SK-N-MC (cell line): ENCODE results near the gene CACFD1.

Experiments
- EZH2 ChIP-seq: fragments of 200-600 bp; sonication (generic); IDR thresholded peaks from one replicate; pipeline ENCODE4 v1.6.1; 2017; ENCODE audit warnings: antibody characterized with exemption
- FOXP2 ChIP-seq: optimal IDR thresholded peaks from 2 replicates; pipeline ENCODE3; 2011; ENCODE audit warnings: mild to moderate bottlenecking, moderate library complexity; ENCODE audit not compliant: insufficient read depth; ENCODE audit errors: extremely low read length, control extremely low read depth
- POLR2AphosphoS5 ChIP-seq: IDR thresholded peaks from 2 replicates; pipeline ENCODE4 v1.6.1; 2012; ENCODE audit warnings: mild to moderate bottlenecking, low read depth, low read length, borderline replicate concordance

DNA sequence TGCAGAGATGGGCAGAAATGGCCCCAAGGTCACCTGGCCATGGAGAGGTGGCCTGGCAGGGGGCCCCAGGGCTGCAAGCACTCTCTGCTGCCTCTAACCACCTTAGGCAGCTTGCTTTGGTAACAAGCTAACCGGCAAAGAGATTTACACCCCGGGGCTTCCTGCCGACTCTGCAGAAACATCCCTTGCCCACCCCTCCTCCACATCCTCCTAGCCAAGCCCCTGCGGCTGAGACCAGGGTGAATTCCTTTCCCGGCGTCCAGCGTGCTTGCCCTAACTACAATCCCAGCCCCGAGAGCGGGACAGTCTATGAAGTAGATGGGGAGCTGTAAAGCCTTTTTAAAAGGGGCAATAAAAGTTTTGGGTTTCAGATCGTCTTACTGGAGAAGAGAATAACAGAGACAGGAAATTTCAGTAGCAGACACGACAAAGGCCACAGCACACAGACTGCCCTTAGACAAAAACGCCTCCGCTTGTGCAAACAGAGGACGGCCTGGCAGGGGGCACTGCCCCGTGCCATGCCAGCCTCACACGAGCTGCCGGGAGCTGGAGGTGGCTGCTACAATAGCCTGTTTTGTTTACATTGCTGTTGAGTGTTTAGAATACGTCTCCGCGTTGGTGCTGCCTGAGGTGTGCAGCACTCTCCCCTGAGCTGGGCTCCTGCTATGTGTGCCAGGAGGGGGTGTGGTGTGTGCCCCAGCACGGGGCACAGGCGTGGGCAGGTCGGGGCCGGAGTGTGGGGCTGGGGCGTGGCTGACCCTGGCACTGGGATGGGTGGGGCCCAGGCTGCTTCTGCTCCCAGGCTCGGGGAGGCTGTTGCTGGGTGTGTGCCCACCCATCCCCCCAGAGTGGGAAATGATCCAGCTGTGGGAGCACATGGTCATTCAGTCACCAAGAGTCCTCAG, 49.7 kb downstream of the CACFD1 start:
- TF ChIP-seq EZH2 (no peak), POLR2AphosphoS5 (no peak), FOXP2 (no peak)
